AG04449 (cell line): ENCODE results near the gene LRCH4.
"Not testable (repeated sequence)": the region's sequence is repeated elsewhere in the genome, so short reads cannot be mapped to it uniquely, and the experiment has no call there.

Experiments
- CTCF ChIA-PET: fragments of 350-600 bp; formaldehyde crosslinking; extraction: SDS; loops from one replicate; lab custom pipeline; 2021; ENCODE audit warnings: antibody characterized with exemption; lab: Yijun Ruan, JAX
- POLR2A ChIA-PET: fragments of 400-600, 350-600 bp; formaldehyde crosslinking; extraction: SDS; loops from one replicate; lab custom pipeline; 2020; ENCODE audit warnings: antibody characterized with exemption, inconsistent platforms; lab: Yijun Ruan, JAX
- DNase-seq: peaks from one replicate; pipeline ENCODE4 v3.0.0-alpha.2; 2010; ENCODE audit warnings: low read depth, low spot score
- H3K4me3 ChIP-seq: 2 replicates; pipeline ENCODE4 v1.5.1; 2011; ENCODE audit warnings: low read depth, mild to moderate bottlenecking, control low read depth, low read length
- CTCF ChIP-seq: IDR thresholded peaks from one replicate; pipeline ENCODE4 v1.5.1; 2011; ENCODE audit warnings: mild to moderate bottlenecking, moderate library complexity, low read length, control low read depth, inconsistent platforms; ENCODE audit not compliant: insufficient read depth; ENCODE audit errors: missing control alignments

Gene LRCH4

GRCh38 chr7:100568176-100568895 is 17.6 kb downstream of the LRCH4 start:
- POLR2A ChIA-PET, result interaction anchor here (1.7 kb wide), 1 partner anchor 16 kb away, joined by 6 read pairs; no protein-coding TSS in a partner anchor
- DNase-seq, result no peak
- CTCF ChIA-PET, result interaction anchor here (2.2 to 18.3 kb wide), 6 partner anchors 9 to 124 kb away, joined by 11 to 421 read pairs (median 47); partner anchors contain the start of genes FBXO24, LRCH4, NYAP1 and SPACDR
- H3K4me3 ChIP-seq, result no peak overlapping the region
- no peak for TF ChIP-seq CTCF

GRCh38 chr7:100567751-100568175 is 18.2 kb downstream of the LRCH4 start:
- TF ChIP-seq CTCF, result no peak
- CTCF ChIA-PET, result interaction anchor here (1.3 to 18.3 kb wide), 8 partner anchors 8 to 125 kb away, joined by 5 to 421 read pairs (median 47); partner anchors contain the start of genes AGFG2, FBXO24, LRCH4 and NYAP1
- no peak for DNase-seq
- no peak overlapping the region for H3K4me3 ChIP-seq
- POLR2A ChIA-PET, result interaction anchor here (0.5 kb wide), 1 partner anchor 107 kb away, joined by 4 read pairs; no protein-coding TSS in a partner anchor

- ChIA-PET POLR2A (interaction anchor here (0.5 to 1.7 kb wide), 2 partner anchors 19 to 106 kb away, joined by 4 to 5 read pairs; partner anchors contain the start of gene FBXO24), CTCF (interaction anchor here (1.3 to 18.3 kb wide), 8 partner anchors 8 to 125 kb away, joined by 5 to 421 read pairs (median 98); partner anchors contain the start of genes AGFG2, FBXO24, LRCH4 and NYAP1)
- no peak for DNase-seq
- no peak for TF ChIP-seq CTCF
- no peak overlapping the region for H3K4me3 ChIP-seq
These were observed 18.7 kb downstream of the LRCH4 start for GRCh38 chr7:100567031-100567730.

- ChIA-PET CTCF (interaction anchor here (1.5 to 18.3 kb wide), 9 partner anchors 10 to 125 kb away, joined by 3 to 421 read pairs (median 65); partner anchors contain the start of genes AGFG2, FBXO24, LRCH4 and MOSPD3), POLR2A (interaction anchor here (1.7 kb wide), 1 partner anchor 20 kb away, joined by 5 read pairs; the partner anchor contains the start of gene FBXO24)
- no peak overlapping the region for H3K4me3 ChIP-seq
- TF ChIP-seq CTCF, result no peak
- DNase-seq, result no peak
These were observed 19.9 kb downstream of the LRCH4 start for GRCh38 chr7:100566018-100566531.

- ChIA-PET CTCF (interaction anchor here (0.7 to 18.3 kb wide), 23 partner anchors 8 to 287 kb away, joined by 3 to 421 read pairs (median 7); partner anchors contain the start of genes AGFG2, FBXO24, LRCH4 and MOSPD3), POLR2A (interaction anchor here (1.7 kb wide), 1 partner anchor 21 kb away, joined by 5 read pairs; the partner anchor contains the start of gene FBXO24)
- no peak overlapping the region for H3K4me3 ChIP-seq
- no peak for TF ChIP-seq CTCF
- DNase-seq, result no peak
These were observed 20.8 kb downstream of the LRCH4 start for GRCh38 chr7:100565133-100565571.

- ChIA-PET CTCF (interaction anchor here (0.5 to 18.3 kb wide), 33 partner anchors 8 to 288 kb away, joined by 3 to 421 read pairs (median 5); partner anchors contain the start of genes AGFG2, FBXO24, LRCH4 and MOSPD3), POLR2A (interaction anchor here (1.7 kb wide), 1 partner anchor 22 kb away, joined by 5 read pairs; the partner anchor contains the start of gene FBXO24)
- not testable (repeated sequence) for DNase-seq, H3K4me3 ChIP-seq
These were observed 21.5 kb downstream of the LRCH4 start for GRCh38 chr7:100564405-100564804.
